HEK293 (cell line): ENCODE measurements around the gene KIF21B.
A peak's percentile ranks its signal among the peaks of the same experiment; 100 is the strongest.

Experiments used
- CTCF ChIA-PET: fragments of 350-600 bp; formaldehyde crosslinking; extraction: SDS; loops from one replicate; lab custom pipeline; 2021; ENCODE audit warnings: antibody characterized with exemption; lab: Yijun Ruan, JAX
- POLR2A ChIA-PET: fragments of 300-600 bp; formaldehyde crosslinking; extraction: SDS; loops from one replicate; lab custom pipeline; 2020; ENCODE audit warnings: antibody characterized with exemption, inconsistent platforms; lab: Yijun Ruan, JAX
- H3K27ac ChIP-seq: fragments of 200-500 bp; sonication (Bioruptor generic); 2 replicates; pipeline ENCODE4 v1.5.1; 2014; ENCODE audit warnings: low read depth, low read length, control low read depth, inconsistent platforms; ENCODE audit errors: extremely low read depth
- H3K36me3 ChIP-seq, 2 experiments: fragments of 200-500 bp in 1 of 2; sonication (Bioruptor generic) in 1 of 2; 1 replicate in 1 of 2; 2 replicates in 1 of 2; pipeline ENCODE4 v1.5.1; 2014 to 2017; ENCODE audit warnings: inconsistent platforms in 2 of 2, low read length in 2 of 2; ENCODE audit not compliant: control insufficient read depth in 2 of 2, insufficient read depth in 1 of 2
- H3K4me1 ChIP-seq: fragments of 200-500 bp; sonication (Bioruptor generic); 2 replicates; pipeline ENCODE4 v1.5.1; 2014; ENCODE audit warnings: mild to moderate bottlenecking, low read length, inconsistent platforms; ENCODE audit not compliant: control insufficient read depth, insufficient read depth
- H3K4me3 ChIP-seq: 2 replicates; pipeline ENCODE4 v1.5.1; 2011; ENCODE audit warnings: low read depth, mild to moderate bottlenecking, control low read depth, low read length, moderate library complexity
- H3K9me3 ChIP-seq: fragments of 200-500 bp; sonication (Bioruptor generic); 2 replicates; pipeline ENCODE4 v1.5.1; 2014; ENCODE audit warnings: low read depth, low read length, inconsistent platforms; ENCODE audit not compliant: control insufficient read depth, insufficient read depth
- GLI4 ChIP-seq: fragments of 450-650 bp; formaldehyde crosslinking; IDR thresholded peaks from 2 replicates; pipeline ENCODE4 v1.5.1; 2016; ENCODE audit warnings: missing biosample characterization, missing genetic modification characterization
- KLF10 ChIP-seq: fragments of 450-650 bp; IDR thresholded peaks from 2 replicates; pipeline ENCODE4 v1.5.1; 2018; ENCODE audit warnings: missing biosample characterization, mild to moderate bottlenecking, missing genetic modification characterization
- KLF16 ChIP-seq: fragments of 450-650 bp; formaldehyde crosslinking; IDR thresholded peaks from 2 replicates; pipeline ENCODE4 v1.5.1; 2017; ENCODE audit warnings: missing biosample characterization, missing genetic modification characterization
- PATZ1 ChIP-seq: fragments of 450-650 bp; formaldehyde crosslinking; IDR thresholded peaks from 2 replicates; pipeline ENCODE4 v1.5.1; 2016; ENCODE audit warnings: missing biosample characterization, missing genetic modification characterization
- ZFP3 ChIP-seq: fragments of 450-650 bp; formaldehyde crosslinking; IDR thresholded peaks from 2 replicates; pipeline ENCODE4 v1.5.1; 2016; ENCODE audit warnings: low read depth, missing biosample characterization, missing genetic modification characterization
- ZNF138 ChIP-seq: fragments of 450-650 bp; formaldehyde crosslinking; IDR thresholded peaks from 2 replicates; pipeline ENCODE4 v1.5.1; 2016; ENCODE audit warnings: missing biosample characterization, missing genetic modification characterization, borderline replicate concordance
- ZNF239 ChIP-seq: fragments of 450-650 bp; formaldehyde crosslinking; IDR thresholded peaks from 2 replicates; pipeline ENCODE4 v1.5.1; 2016; ENCODE audit warnings: missing biosample characterization, missing genetic modification characterization
- ZNF292 ChIP-seq: fragments of 450-650 bp; formaldehyde crosslinking; IDR thresholded peaks from 2 replicates; pipeline ENCODE4 v1.5.1; 2016; ENCODE audit warnings: low read depth, missing biosample characterization, missing genetic modification characterization, borderline replicate concordance
- ZNF394 ChIP-seq: fragments of 450-650 bp; formaldehyde crosslinking; IDR thresholded peaks from 2 replicates; pipeline ENCODE4 v1.5.1; 2016; ENCODE audit warnings: missing biosample characterization, missing genetic modification characterization, mild to moderate bottlenecking, moderate library complexity, borderline replicate concordance
- ZNF404 ChIP-seq: fragments of 450-650 bp; formaldehyde crosslinking; IDR thresholded peaks from 2 replicates; pipeline ENCODE4 v1.5.1; 2017; ENCODE audit warnings: missing biosample characterization, missing genetic modification characterization
- ZNF423 ChIP-seq: fragments of 450-650 bp; formaldehyde crosslinking; IDR thresholded peaks from 2 replicates; pipeline ENCODE4 v1.5.1; 2016; ENCODE audit warnings: missing biosample characterization, missing genetic modification characterization
- ZNF449 ChIP-seq: fragments of 450-650 bp; formaldehyde crosslinking; IDR thresholded peaks from 2 replicates; pipeline ENCODE4 v1.5.1; 2017; ENCODE audit warnings: missing biosample characterization, mild to moderate bottlenecking, missing genetic modification characterization, moderate library complexity
- ZNF521 ChIP-seq: fragments of 450-650 bp; formaldehyde crosslinking; IDR thresholded peaks from 2 replicates; pipeline ENCODE4 v1.5.1; 2017; ENCODE audit warnings: missing biosample characterization, mild to moderate bottlenecking, missing genetic modification characterization
- ZNF529 ChIP-seq: fragments of 450-650 bp; formaldehyde crosslinking; IDR thresholded peaks from 2 replicates; pipeline ENCODE4 v1.5.1; 2017; ENCODE audit warnings: missing genetic modification characterization, missing biosample characterization; ENCODE audit not compliant: insufficient replicate concordance
- ZNF530 ChIP-seq: fragments of 450-650 bp; formaldehyde crosslinking; IDR thresholded peaks from 2 replicates; pipeline ENCODE4 v1.5.1; 2016; ENCODE audit warnings: low read depth, missing biosample characterization, missing genetic modification characterization
- ZNF585B ChIP-seq: fragments of 450-650 bp; formaldehyde crosslinking; IDR thresholded peaks from 2 replicates; pipeline ENCODE4 v1.5.1; 2016; ENCODE audit warnings: missing biosample characterization, missing genetic modification characterization
- ZNF629 ChIP-seq: fragments of 450-650 bp; formaldehyde crosslinking; IDR thresholded peaks from 2 replicates; pipeline ENCODE4 v1.5.1; 2017; ENCODE audit warnings: missing biosample characterization, missing genetic modification characterization
- ZNF670 ChIP-seq: fragments of 450-650 bp; formaldehyde crosslinking; IDR thresholded peaks from 2 replicates; pipeline ENCODE4 v1.5.1; 2016; ENCODE audit warnings: missing biosample characterization, missing genetic modification characterization, low read depth
- ZNF677 ChIP-seq: fragments of 450-650 bp; IDR thresholded peaks from 2 replicates; pipeline ENCODE4 v1.5.0; 2018; ENCODE audit warnings: missing biosample characterization, mild to moderate bottlenecking, missing genetic modification characterization, moderate library complexity
- ZSCAN23 ChIP-seq: fragments of 450-650 bp; formaldehyde crosslinking; IDR thresholded peaks from 2 replicates; pipeline ENCODE4 v1.5.1; 2016; ENCODE audit warnings: missing biosample characterization, missing genetic modification characterization
- TF ChIP-seq, protein P1 (sequence below): fragments of 450-650 bp; IDR thresholded peaks from 2 replicates; pipeline ENCODE4 v1.5.1; 2018; ENCODE audit warnings: missing biosample characterization, mild to moderate bottlenecking, missing genetic modification characterization
- TF ChIP-seq, protein P2 (sequence below): fragments of 450-650 bp; formaldehyde crosslinking; IDR thresholded peaks from 2 replicates; pipeline ENCODE4 v1.5.1; 2016; ENCODE audit warnings: missing biosample characterization, missing genetic modification characterization

Gene KIF21B

GRCh38 chr1:201023517-201023902 lies at the start of gene KIF21B:
Gene KIF21B, minus strand, starts transcription at chr1:201023714. Its CDS starts 331 bp downstream, at chr1:201023383.
- no peaks in the 10 kb centered on the region for H3K9me3 ChIP-seq
- no peaks in the 10 kb centered on the region for H3K36me3 ChIP-seq
- ChIA-PET CTCF (interaction anchor here (1.0 to 9.6 kb wide), 4 partner anchors 16 to 96 kb away, joined by 3 to 65 read pairs (median 9); no protein-coding TSS in a partner anchor), POLR2A (no interaction called here)
- H3K4me1 ChIP-seq, result no peaks in the 10 kb centered on the region
- TF ChIP-seq ZSCAN23 (tag by site-specific recombination), result no peak
- TF ChIP-seq, protein P1, sequence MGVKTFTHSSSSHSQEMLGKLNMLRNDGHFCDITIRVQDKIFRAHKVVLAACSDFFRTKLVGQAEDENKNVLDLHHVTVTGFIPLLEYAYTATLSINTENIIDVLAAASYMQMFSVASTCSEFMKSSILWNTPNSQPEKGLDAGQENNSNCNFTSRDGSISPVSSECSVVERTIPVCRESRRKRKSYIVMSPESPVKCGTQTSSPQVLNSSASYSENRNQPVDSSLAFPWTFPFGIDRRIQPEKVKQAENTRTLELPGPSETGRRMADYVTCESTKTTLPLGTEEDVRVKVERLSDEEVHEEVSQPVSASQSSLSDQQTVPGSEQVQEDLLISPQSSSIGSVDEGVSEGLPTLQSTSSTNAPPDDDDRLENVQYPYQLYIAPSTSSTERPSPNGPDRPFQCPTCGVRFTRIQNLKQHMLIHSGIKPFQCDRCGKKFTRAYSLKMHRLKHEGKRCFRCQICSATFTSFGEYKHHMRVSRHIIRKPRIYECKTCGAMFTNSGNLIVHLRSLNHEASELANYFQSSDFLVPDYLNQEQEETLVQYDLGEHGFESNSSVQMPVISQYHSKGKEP (tag by site-specific recombination), result no peak
- no peak for TF ChIP-seq ZNF138 (tag by site-specific recombination)
- TF ChIP-seq KLF10 (tag by site-specific recombination), result peak; percentile 58; the same call in 1 of the 2 replicates
- peak within 1 kb of the TSS; percentile 27; the same call in 1 of the 2 replicates for H3K27ac ChIP-seq
- peak within 1 kb of the TSS; percentile 46 for H3K4me3 ChIP-seq

- no peak overlapping the region for H3K27ac ChIP-seq
- no peaks in the 10 kb centered on the region for H3K9me3 ChIP-seq
- ChIA-PET CTCF (interaction anchor here (1.3 kb wide), 1 partner anchor 47 kb away, joined by 4 read pairs; no protein-coding TSS in a partner anchor), POLR2A (no interaction called here)
- no peaks in the 10 kb centered on the region for H3K36me3 ChIP-seq
- no peak overlapping the region for H3K4me3 ChIP-seq
- TF ChIP-seq ZNF394 (tag by site-specific recombination) (no peak), ZNF449 (tag by site-specific recombination) (no peak), PATZ1 (tag by site-specific recombination) (no peak), ZNF521 (no peak), ZNF292 (tag by site-specific recombination) (no peak), KLF16 (tag by site-specific recombination) (no peak), ZNF529 (no peak), ZNF423 (tag by site-specific recombination) (no peak)
- no peaks in the 10 kb centered on the region for H3K4me1 ChIP-seq
Measured at GRCh38 chr1:201072922-201073321, 49.4 kb upstream of the KIF21B start.

DNA sequence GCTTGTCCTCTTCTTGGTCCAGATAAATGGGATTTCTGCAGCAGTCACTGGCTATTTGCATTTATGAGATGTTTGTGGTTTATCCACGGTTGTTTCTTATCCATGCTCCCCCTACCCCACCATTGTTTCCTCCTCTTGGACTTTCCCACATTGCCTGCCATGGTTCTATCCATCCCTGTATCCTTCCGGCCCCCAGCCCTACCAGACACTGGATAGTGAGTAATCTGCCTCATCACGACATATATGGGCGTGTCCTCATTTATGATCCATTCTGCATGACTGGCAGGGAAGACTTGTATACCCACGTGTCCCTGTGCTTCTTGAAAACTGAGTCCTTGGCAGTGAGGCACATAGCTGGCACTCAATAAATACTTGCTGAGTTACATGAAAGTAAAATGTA lies 48.6 kb upstream of the KIF21B start:
- ChIA-PET POLR2A (no interaction called here), CTCF (interaction anchor here (0.6 to 1.3 kb wide), 2 partner anchors 41 to 47 kb away, joined by 3 to 4 read pairs; no protein-coding TSS in a partner anchor)

GRCh38 chr1:201069636-201070035 lies 46.1 kb upstream of the KIF21B start:
- Histone ChIP-seq H3K4me3 (no peak overlapping the region), H3K4me1 (no peaks in the 10 kb centered on the region), H3K36me3 (no peaks in the 10 kb centered on the region), H3K9me3 (no peaks in the 10 kb centered on the region), H3K27ac (no peak overlapping the region)
- CTCF ChIA-PET, result interaction anchor here (0.7 to 1.4 kb wide), 4 partner anchors 17 to 98 kb away, joined by 3 to 5 read pairs (median 3); no protein-coding TSS in a partner anchor
- TF ChIP-seq ZNF670 (tag by site-specific recombination) (no peak), ZNF239 (tag by site-specific recombination) (no peak), ZNF629 (tag by site-specific recombination) (no peak), GLI4 (no peak), ZNF677 (tag by site-specific recombination) (no peak), ZFP3 (tag by site-specific recombination) (no peak), ZNF530 (tag by site-specific recombination) (no peak), ZNF585B (tag by site-specific recombination) (no peak)
- TF ChIP-seq, protein P2, sequence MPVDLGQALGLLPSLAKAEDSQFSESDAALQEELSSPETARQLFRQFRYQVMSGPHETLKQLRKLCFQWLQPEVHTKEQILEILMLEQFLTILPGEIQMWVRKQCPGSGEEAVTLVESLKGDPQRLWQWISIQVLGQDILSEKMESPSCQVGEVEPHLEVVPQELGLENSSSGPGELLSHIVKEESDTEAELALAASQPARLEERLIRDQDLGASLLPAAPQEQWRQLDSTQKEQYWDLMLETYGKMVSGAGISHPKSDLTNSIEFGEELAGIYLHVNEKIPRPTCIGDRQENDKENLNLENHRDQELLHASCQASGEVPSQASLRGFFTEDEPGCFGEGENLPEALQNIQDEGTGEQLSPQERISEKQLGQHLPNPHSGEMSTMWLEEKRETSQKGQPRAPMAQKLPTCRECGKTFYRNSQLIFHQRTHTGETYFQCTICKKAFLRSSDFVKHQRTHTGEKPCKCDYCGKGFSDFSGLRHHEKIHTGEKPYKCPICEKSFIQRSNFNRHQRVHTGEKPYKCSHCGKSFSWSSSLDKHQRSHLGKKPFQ (tag by site-specific recombination), result no peak
- POLR2A ChIA-PET, result no interaction called here

More for the DNA sequence above, 48.6 kb upstream of the KIF21B start:
- H3K36me3 ChIP-seq, result no peaks in the 10 kb centered on the region
- no peaks in the 10 kb centered on the region for H3K9me3 ChIP-seq
- H3K4me3 ChIP-seq, result no peak overlapping the region
- H3K4me1 ChIP-seq, result no peaks in the 10 kb centered on the region
- no peak overlapping the region for H3K27ac ChIP-seq
- no peak for TF ChIP-seq ZNF404
